Kidney glomerular epithelial cell (primary cell): ENCODE measurements around the gene LIPJ.

ENCODE experiments used
- DNase-seq: peaks from one replicate; lab custom pipeline; 2025; lab: John Stamatoyannopoulos, UW

The LIPJ gene, protein sequence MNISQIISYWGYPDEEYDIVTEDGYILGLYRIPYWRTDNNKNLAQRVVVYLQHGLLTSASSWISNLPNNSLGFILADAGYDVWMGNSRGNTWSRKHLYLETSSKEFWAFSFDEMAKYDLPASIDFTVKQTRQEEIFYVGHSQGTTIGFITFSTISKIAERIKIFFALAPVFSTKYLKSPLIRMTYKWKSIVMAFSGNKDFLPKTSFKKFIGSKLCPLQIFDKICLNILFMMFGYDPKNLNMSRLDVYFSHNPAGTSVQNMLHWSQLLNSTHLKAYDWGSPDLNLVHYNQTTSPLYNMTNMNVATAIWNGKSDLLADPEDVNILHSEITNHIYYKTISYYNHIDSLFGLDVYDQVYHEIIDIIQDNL

DNA sequence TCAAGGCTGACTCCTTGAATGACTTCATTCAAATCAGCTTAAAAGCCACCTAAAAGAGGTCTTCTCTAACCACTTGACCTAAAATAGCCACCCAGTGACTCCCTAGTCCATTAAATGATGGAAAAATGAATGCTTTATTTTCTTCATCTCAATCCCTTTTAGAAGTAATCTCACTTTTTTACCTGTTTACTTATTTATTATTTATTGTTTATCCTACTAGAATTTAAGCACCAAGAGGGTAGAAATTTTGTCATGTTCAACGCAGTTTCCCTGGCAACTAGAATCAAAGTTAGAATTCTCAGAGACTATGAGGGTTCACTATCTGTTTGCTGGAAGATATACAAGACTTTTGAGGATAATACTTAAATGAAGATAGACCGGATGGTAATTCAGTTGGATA, at the start of gene LIPJ:
Gene LIPJ, plus strand, starts transcription at position 301 of the 400 bp plus-strand sequence. CDS start 3,926 bp downstream, outside the sequence.
- DNase-seq = no peak

DNA sequence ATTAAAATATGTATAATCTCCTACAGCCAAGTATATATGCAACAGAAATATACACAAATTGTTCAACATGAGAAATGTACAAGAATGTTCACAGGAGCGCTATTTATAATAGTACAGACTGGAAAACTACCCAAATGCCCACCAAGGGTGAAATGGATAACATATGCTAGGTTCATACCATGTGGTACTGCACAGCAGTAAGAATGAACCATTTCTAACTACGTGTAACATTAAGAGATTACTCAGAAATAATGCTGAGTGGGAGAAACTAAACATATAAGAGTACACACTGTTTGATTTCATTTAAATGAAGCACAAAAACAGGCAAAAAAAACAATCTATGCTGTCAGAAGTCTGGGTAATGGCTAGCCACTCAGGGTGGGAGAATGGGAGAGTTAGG, 49.2 kb upstream of the LIPJ start:
- DNase-seq = no peak

DNA sequence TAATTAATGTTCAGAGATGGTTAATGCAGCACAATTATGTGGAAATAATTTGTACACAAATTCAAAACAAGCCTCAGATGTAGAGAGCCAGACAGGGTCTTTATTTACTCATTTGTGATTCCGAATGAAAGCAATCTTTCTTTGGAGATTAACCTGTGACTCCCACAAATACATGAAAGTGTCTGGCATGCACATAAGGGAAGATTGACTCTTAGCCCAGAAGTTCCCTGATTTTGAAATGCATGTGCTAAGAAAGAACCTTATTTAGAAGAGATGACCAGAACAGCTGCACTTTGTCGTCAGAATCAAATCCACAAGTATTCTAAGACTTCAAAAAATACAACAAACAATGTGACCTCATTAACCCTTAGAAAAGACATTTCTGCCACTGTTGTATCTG, 48.5 kb upstream of the LIPJ start:
- no peak for DNase-seq

DNA sequence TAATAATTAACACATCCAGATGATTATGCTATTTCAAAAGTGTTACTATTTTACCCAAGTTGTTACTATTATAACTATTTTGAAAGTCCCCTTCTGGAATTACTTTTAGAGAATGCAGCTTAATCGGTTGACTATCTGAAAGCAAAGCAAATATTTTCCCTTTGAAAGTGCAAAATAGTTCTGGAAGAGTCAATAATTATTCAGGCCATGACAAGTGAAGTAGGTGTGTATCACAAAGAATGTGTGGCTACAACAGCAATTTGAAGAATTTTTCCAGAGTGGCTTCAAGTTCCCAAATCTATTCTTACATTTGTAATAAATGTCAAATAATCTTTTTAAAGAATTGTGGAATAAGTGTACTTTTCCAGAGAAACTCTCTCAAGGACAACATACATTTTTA, 46.2 kb upstream of the LIPJ start:
- peak; percentile 49 for DNase-seq

DNA sequence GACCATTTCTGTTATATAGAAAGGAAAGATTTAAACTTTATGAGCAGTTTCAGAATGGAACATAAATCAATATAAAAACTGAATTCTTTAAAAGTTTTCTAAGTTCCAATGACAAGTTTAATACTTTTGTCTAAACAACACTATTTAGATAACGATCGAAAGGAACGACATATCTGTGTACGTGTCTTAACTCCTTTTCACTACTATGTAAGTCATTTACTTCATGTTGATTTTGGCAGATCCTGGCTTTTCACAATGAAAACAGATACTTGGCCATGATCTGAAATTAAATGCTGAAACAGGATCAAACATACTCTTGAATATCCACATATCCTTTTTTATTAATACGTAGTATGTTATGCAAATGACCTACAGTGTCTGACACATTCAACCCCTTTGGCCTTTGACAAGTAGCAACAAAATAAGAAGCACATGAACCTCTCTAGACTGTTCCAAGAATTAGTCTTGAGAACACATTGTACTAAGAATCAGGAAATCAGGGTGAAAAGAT, 45.4 kb upstream of the LIPJ start:
- DNase-seq = no peak

DNA sequence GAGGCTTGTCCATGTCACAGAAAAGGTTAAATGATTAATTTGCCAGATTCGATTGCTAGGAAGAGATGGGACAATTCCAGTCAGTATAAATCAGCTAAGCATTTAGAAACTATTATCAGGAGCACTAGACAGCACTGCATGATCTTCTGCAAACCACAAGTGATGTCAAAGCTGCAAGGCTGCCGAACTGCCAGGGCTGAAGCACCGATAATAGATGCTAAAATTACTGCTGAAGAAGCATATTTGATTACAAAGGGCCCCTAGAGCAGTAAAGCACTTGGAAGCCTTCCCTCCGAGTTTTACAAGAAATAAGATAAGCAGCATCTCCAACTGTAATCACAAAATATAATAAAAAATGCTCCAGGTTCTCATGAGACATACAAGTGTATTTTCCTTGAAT, 44.0 kb upstream of the LIPJ start:
- DNase-seq = no peak

DNA sequence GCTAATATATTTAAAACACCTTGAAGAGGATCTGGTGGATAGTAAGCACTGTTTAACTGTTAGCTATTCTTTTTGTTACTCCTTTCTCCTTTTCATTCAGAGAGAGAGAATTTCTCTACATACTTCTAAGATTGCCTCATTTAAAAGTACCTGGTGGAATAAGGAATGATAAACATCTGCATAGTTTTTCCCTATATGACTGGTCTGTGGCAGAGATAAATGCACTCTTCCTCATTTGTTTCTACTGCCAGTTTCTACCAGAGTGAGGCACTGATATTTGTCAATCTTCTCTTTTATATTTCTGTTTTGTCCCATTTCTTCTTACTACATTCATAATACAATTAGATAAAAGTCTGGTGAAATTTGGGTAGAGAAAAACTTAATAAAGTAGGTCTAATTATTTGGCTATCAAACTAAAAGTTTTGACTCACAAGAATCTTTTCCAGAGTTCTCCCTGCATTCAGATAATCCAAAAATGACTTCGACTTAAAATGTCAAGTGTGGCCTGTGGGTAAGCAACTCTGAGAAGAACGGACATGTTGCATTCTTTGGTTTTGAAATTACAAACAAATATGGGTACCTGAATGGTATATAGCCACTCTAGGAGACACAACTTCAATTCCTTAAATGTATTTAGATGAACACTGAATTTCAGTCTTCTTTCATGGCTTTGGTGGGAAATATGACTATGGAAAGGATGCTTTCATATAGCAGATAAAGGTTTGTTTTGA, 42.3 kb upstream of the LIPJ start:
- DNase-seq = no peak

DNA sequence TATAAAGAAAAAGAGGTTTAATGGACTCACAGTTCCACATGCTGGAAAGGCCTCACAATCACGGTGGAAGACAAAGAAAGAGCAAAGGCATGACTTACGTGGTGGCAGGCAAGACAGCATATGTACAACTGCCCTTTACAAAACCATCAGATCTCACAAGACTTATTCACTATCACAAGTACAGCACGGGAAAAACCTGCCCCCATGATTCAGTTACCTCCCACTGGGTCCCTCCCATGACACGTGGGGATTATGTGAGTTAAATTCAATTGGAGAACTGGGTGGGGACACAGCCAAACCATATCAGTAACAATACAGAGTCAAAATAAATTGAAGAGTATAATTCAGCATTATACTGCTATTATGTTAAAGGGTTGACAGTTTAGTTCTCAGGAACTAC, 41.2 kb upstream of the LIPJ start:
- DNase-seq = no peak

DNA sequence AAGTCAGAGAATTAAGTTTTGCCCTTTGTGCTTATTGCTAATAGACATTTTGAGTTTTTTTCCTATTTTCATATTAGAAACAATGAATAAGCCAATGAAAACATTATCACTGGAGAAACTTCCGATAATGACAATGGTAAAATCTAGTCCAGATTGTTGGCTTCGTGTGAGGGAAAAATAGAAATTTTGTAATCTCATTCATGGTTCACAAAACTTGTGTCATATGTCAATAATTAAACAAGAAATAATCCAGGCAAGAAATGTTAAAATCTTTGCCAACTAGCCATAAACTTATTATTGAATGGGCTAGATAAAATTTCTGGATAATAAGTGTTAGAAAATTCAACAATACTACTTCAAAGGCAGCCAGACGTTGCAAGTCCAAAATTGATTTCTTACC, 40.1 kb upstream of the LIPJ start:
- peak; percentile 21 for DNase-seq

DNA sequence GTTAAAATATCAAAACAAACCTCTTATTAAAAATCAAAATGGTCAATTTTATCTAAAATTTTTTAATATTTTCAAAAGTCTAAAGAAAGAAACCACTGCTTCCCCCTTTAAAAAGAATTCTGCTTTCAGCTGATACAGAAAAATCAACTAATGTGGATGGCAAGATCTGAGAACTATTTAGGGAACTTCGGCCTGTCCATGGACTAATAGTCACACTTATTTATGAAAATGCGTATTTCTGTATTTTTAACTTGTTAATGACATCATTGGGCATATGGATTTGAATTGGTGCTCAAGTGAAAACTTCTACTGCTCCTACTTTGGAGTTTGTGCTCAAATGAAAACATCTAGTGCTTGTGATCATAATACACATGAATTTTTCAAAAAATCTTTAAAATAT, 35.3 kb upstream of the LIPJ start:
- DNase-seq = no peak

DNA sequence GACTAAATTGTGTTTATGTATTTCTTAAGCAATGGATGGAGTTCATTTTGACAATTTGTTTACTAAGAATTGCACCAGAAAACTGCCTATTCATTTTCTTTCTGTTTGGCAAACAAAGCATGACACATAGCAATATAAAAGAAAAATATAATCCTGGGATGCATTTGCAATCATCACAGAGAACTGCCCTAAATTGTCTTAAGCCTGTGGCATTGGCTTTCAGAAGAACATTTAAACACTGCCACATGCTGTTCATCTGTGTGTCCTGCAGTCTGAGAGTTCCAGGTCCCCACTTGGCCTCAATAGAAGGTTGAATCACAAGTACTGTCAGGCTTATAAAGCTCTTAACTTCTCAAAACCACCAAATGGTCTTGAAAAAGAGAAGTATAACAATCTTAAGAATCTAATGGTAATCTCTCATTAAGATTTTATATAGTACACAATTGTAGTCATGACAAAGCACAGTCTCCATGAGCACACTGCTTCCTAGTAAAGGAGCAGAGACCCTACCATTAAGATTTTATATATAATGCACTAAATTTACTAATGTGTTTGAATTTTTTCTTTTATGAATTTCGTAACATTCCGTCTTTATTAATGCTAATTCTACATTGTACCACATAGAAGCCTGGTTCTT, 33.3 kb upstream of the LIPJ start:
- peak; percentile 69 for DNase-seq

DNA sequence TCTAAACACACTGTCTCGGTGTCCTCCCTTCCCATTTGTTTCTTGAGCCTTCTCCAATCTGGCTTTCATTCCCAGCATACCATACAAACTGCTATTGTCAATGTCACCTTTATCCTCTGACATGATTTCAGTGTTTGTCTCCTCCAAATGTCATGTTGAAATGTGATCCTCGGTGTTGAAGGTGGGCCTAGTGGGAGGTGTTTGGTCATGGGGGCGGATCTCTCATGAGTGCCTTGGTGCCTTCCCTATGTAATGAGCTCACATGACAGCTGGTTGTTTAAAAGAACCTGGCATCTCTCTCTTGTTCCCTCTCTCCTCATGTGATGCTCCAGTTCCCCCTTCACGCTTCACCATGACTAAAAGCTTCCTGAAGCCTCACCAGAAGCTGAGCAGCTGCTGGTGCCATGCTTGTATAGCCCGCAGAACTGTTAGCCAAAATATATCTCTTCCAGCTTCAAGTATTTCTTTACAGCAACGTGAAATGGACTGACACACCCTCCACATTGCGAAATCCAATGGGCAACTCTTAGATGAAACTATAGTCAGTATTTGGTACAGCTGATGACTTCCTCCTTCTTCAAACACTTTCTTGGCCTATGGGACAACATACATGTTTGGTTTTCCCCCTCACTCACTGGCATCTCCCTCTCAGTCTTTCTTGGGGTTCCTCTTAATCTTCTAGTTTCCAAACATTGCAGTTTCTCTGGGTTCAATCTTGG, 31.2 kb upstream of the LIPJ start:
- DNase-seq = no peak

DNA sequence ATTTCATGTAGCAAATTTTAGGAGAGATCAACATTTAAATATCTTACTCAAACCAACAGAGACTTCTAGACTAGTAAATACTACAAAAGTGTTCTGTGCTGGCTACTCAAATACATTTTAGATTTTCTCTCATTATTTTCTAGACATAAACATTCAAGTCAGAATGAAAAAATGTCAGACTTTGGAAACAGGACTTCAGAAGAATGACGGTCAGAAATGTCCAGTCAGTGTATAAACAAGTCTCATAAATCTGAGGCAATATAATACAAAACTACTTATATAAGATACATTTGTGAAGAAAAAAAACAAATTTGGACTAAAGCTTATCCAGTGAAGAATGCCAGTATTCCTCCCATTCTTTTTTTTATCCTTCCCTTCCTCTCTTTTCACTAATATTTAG, 29.3 kb upstream of the LIPJ start:
- DNase-seq = no peak

DNA sequence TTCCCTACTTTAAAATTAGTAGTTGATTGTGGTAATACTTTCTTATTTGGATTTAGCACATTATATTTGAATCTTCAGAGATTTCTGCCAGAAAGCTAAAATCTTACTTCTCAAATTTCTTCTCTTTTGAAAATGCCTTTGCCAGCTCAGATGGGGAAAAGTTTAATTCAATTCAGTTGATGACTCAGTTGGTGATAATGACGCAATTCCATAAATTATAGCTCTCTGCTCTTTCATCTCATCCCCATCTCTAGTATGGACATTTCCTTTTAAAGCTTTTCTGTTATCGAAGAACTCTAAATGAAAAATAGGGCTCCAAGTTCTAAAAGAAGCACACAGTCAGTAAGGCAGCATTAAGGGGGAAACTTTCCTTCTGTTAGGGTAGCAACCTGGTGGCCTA, 28.9 kb upstream of the LIPJ start:
- no peak for DNase-seq

DNA sequence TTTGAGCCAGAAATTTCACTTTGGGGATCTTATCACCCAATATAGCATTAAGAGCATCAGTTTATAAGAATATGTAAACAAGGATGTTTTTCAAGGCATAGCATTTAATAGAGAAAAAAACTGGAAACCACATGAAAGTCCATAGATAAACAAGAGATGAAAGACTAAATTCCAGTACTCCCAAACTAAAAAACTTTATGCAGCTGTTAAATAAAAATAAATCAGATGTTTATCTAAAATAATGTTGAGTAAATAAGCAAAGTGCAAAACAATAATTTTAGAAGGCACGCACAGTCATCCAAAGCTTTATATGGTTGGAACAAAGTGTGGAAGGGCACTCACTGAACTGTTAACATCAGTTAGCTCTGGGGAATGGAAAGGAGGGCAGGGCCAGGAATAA, 24.4 kb upstream of the LIPJ start:
- no peak for DNase-seq

DNA sequence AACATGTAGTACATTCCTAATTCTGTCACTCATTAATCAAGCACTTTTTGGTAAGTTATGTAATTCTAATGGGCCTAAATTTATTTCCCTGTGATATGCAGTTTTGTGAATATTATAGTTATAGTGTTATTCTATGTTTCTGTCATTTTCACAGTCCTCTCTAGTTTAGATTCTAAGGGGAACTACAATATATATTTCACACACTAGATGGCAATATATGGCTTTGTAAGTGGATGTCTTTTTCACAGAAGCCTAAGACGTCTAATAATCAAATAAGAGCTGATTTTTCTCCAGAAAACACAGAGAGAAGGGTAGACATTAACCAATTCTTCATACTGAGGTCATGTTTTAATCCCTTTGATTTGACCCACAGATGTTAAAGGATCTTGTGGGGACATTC, 21.5 kb upstream of the LIPJ start:
- peak; percentile 51 for DNase-seq

DNA sequence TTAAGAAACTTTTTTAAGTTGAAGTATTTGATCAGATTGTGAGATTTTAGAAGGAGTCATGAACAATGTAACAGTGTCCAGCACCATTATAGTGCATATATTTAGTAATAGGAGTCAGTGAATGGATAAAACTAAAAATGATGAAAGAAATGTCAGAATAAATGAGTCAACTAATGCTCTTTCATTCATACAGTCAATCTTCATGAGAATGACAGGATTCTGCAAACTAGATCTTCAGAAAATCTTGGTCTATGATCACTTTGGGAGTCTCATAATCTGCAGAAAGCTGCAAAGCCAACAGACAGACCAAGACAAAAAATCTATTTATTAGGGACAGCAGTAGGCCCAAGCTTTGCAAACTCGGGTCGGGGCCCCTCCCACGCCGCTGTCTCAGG, 4.2 kb upstream of the LIPJ start:
- DNase-seq = no peak

DNA sequence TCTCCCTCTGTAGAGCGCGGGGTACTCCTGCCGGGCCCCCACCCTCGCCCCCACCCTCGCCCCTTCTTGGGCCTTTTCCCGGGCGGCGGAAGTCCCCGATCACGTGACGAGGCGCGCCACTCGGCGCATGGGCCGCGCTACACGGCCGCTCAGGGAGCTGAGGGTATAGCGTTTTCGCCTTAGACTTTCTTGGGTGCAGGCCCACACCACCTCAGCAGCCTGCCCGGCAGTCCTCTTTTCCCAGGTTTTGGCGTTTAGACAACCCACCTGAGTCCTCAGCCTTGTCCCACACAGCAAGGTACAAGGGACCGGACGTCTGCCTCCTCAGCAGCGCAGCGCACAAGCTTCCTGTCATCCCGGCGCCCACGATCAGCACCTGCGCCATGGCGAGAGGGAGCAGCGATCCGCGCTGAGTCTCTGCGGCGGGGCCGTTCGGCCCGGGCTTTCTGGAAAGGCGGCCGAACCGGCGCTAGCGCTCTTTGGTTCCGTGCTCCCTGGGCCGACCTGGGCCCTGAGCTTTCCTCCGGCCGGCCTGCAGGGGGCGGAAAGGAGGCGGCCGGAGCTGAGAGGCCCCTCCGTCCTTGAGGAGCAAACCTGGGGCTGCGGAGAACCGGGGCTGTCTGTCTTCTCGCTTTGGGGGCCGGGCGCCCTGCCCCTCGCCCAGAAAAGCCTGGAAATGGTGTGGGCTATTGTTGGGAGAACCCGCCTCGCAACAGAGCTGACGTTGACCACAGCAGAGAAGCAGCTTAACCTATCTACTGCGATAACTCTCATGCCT, 3.6 kb upstream of the LIPJ start, which contains the start of gene RNLS:
Gene RNLS, minus strand, starts transcription at position 513 of the 778 bp plus-strand sequence.
- DNase-seq = peak; percentile 76

DNA sequence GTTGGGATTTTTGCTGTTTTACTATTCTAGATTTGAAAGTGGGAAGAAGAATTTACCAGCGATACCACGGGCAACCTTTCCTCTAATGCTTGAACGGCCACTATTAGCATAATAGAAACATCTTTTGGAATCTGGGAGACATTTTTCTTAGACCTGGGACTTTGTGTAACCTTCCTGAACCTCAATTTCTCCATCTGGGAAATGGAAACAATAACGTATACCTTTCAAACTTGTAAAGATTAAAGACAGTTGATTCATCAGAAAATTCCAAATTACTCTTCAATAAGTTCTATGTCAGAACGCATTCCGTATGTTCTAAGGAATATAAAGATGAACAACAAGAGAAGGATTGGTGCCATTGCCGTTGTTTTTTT, 3.0 kb upstream of the LIPJ start:
- no peak for DNase-seq

DNA sequence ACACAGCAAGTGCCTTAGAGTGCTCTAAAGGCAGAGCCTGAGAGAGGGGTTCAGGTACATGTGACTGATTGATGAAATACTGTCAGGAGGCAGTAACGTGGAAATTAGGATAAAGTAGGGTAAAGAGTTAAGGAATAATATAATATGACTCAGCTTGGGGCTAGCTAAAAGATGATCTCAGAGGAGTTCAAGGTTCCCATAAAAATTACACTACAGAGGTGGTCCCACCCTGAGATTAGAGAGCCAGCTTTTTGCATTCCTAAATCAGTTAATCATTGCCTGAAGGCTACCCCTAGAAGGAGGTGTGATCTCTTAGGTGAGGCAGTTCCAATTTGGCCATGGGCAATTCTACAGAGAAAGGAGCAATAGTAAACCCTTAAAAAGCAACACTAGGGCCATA, 5.8 kb downstream of the LIPJ start:
- DNase-seq = no peak

DNA sequence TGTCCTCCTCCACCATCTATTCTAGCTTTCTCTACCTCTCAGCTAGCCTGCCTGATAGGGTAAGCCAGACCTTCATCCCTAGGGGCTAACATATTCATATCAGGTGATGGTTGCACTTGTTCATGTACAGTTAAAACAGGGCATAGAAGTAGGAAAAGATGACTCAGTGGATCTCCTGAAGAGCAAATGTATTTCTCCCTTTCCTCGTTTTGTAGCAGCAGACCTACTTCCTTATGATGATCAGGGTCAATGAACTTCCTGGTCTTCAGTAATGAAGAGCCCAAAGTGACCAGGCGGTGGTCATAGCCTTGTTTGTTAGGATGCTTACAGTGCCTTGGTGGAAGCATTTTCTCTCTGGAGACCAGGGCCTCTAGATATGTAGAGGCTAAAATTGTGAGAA, 6.3 kb downstream of the LIPJ start:
- DNase-seq = no peak

DNA sequence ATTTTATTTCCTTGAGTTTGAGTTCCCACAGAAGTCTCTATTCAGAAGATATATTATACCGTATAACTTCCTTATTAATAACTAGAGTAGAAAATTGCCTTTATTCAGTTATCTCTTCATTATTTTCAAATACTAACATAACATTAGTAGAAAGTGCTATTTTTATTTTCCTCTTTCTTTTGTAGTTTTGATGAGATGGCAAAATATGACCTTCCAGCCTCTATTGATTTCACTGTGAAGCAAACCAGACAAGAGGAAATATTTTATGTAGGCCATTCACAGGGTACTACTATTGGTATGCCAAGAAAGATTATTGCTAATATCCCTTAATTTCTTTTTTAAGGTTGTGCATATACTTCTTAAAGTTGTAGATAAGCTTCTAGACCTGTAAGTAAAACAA, 7.9 kb downstream of the LIPJ start:
- DNase-seq = no peak
